SW480 (cell line): Measurements from ENCODE around the gene FCN1.
A peak's percentile ranks its signal among the peaks of the same experiment; 100 is the strongest.
"Not testable (repeated sequence)": the region's sequence is repeated elsewhere in the genome, so short reads cannot be mapped to it uniquely, and the experiment has no call there.

ENCODE experiments used
- DNase-seq: peaks from one replicate; pipeline ENCODE4 v3.0.0-alpha.2; 2016; ENCODE audit warnings: low spot score

The FCN1 gene

GRCh38 chr9:134871697-134872340 is 45.9 kb downstream of the FCN1 start:
- no peak for DNase-seq

- DNase-seq, result no peak
These were observed 46.7 kb downstream of the FCN1 start for GRCh38 chr9:134870746-134871662.

- DNase-seq, result no peak
These were observed 47.4 kb downstream of the FCN1 start for GRCh38 chr9:134870301-134870694.

GRCh38 chr9:134869554-134870300 is 48.0 kb downstream of the FCN1 start:
- DNase-seq, result no peak

- DNase-seq, result no peak
These were observed 48.8 kb downstream of the FCN1 start for GRCh38 chr9:134868751-134869553.

- DNase-seq, result no peak
These were observed 49.6 kb downstream of the FCN1 start for GRCh38 chr9:134867917-134868750.

GRCh38 chr9:134864821-134865190 is 52.9 kb downstream of the FCN1 start:
- DNase-seq, result no peak

GRCh38 chr9:134863941-134864820 is 53.5 kb downstream of the FCN1 start:
- no peak for DNase-seq

- no peak for DNase-seq
These were observed 54.3 kb downstream of the FCN1 start for GRCh38 chr9:134863306-134863902.

- no peak for DNase-seq
These were observed 55.9 kb downstream of the FCN1 start for GRCh38 chr9:134861595-134862334.

GRCh38 chr9:134860510-134860909 is 57.2 kb downstream of the FCN1 start:
- DNase-seq, result no peak

- DNase-seq, result peak; percentile 48
These were observed 59.5 kb downstream of the FCN1 start for GRCh38 chr9:134858051-134858841.

GRCh38 chr9:134857451-134857850 is 60.3 kb downstream of the FCN1 start:
- not testable (repeated sequence) for DNase-seq

GRCh38 chr9:134855900-134856377 is 61.8 kb downstream of the FCN1 start:
- DNase-seq, result no peak
